Liver (tissue), 9 donors: ENCODE results near the gene AP4E1. TPM values are rescaled to one million over a fixed set of nuclear protein-coding genes. Genes with fewer than 3 reads are reported as not detected.

Experiments used
- DNase-seq: peaks from one replicate; pipeline ENCODE4 v3.0.0-alpha.2; 2017; ENCODE audit warnings: low spot score
- H3K27ac ChIP-seq, 2 donors: one replicate each; pipeline ENCODE4 v1.7.0; 2013; ENCODE audit warnings: inconsistent platforms in 2 of 2, low read length in 2 of 2, control low read depth in 1 of 2, low read depth in 1 of 2, mild to moderate bottlenecking in 1 of 2
- H3K27me3 ChIP-seq, 4 donors: one replicate each; pipeline versions ENCODE4 v1.6.1 to v1.7.0; 2013; ENCODE audit warnings: low read length in 3 of 4, inconsistent platforms in 1 of 4, mild to moderate bottlenecking in 1 of 4, moderate library complexity in 1 of 4; ENCODE audit not compliant: control insufficient read depth in 4 of 4, insufficient read depth in 4 of 4
- H3K36me3 ChIP-seq, 4 donors: one replicate each; pipeline versions ENCODE4 v1.6.1 to v1.7.0; 2013; ENCODE audit warnings: low read length in 3 of 4, mild to moderate bottlenecking in 3 of 4, low read depth in 1 of 4, moderate library complexity in 1 of 4; ENCODE audit not compliant: control insufficient read depth in 4 of 4, insufficient read depth in 3 of 4
- H3K4me1 ChIP-seq, 4 donors: one replicate each; pipeline versions ENCODE4 v1.6.1 to v1.7.0; 2013; ENCODE audit warnings: low read length in 3 of 4, mild to moderate bottlenecking in 3 of 4, moderate library complexity in 1 of 4; ENCODE audit not compliant: control insufficient read depth in 4 of 4, insufficient read depth in 4 of 4
- H3K4me3 ChIP-seq, 3 donors: one replicate each; pipeline versions ENCODE4 v1.6.1 to v1.7.0; 2013; ENCODE audit warnings: low read length in 3 of 3, control low read depth in 1 of 3, low read depth in 1 of 3, mild to moderate bottlenecking in 1 of 3
- H3K9ac ChIP-seq, 2 donors: one replicate each; pipeline ENCODE4 v1.7.0; 2013; ENCODE audit warnings: low read length in 2 of 2, mild to moderate bottlenecking in 2 of 2, moderate library complexity in 2 of 2, control low read depth in 1 of 2, low read depth in 1 of 2
- H3K9me3 ChIP-seq, 4 donors: one replicate each; pipeline versions ENCODE4 v1.6.1 to v1.7.0; 2013; ENCODE audit warnings: low read length in 3 of 4; ENCODE audit not compliant: control insufficient read depth in 4 of 4
- ATF3 ChIP-seq: IDR thresholded peaks from 2 replicates; pipeline ENCODE4 v1.6.1; 2016; ENCODE audit warnings: antibody characterized with exemption
- CTCF ChIP-seq: fragments of 150-350 bp; IDR thresholded peaks from 2 replicates; pipeline ENCODE4 v1.5.1; 2017; ENCODE audit warnings: improper control_type of control experiment, low read depth, low read length; ENCODE audit not compliant: missing input control
- FOXA1 ChIP-seq: IDR thresholded peaks from 2 replicates; pipeline ENCODE4 v1.6.1; 2016; ENCODE audit warnings: antibody characterized with exemption
- GABPA ChIP-seq, 2 donors: IDR thresholded peaks in 1 of 2; conservative IDR thresholded peaks in 1 of 2; 2 replicates each; pipeline ENCODE4 v1.6.1; 2016; ENCODE audit warnings: antibody characterized with exemption in 2 of 2, mild to moderate bottlenecking in 1 of 2, moderate library complexity in 1 of 2
- HNF4A ChIP-seq, 2 donors: conservative IDR thresholded peaks; 2 replicates each; pipeline ENCODE4 v1.6.1; 2016; ENCODE audit warnings: antibody characterized with exemption in 2 of 2, mild to moderate bottlenecking in 2 of 2
- JUND ChIP-seq, 2 donors: IDR thresholded peaks; 2 replicates each; pipeline ENCODE4 v1.6.1; 2016; ENCODE audit warnings: antibody characterized with exemption in 2 of 2
- MAX ChIP-seq: IDR thresholded peaks from 2 replicates; pipeline ENCODE4 v1.6.1; 2016; ENCODE audit warnings: antibody characterized with exemption
- NR2F2 ChIP-seq: IDR thresholded peaks from 2 replicates; pipeline ENCODE4 v1.6.1; 2016; ENCODE audit warnings: antibody characterized with exemption
- RAD21 ChIP-seq, 2 donors: IDR thresholded peaks; 2 replicates each; pipeline ENCODE4 v1.6.1; 2016; ENCODE audit warnings: antibody characterized with exemption in 2 of 2, mild to moderate bottlenecking in 2 of 2
- REST ChIP-seq: IDR thresholded peaks from 2 replicates; pipeline ENCODE4 v1.6.1; 2016; ENCODE audit warnings: antibody characterized with exemption, mild to moderate bottlenecking
- SP1 ChIP-seq: IDR thresholded peaks from 2 replicates; pipeline ENCODE4 v1.6.1; 2018; ENCODE audit warnings: antibody characterized with exemption, mild to moderate bottlenecking
- YY1 ChIP-seq: IDR thresholded peaks from 2 replicates; pipeline ENCODE4 v1.6.1; 2016; ENCODE audit warnings: antibody characterized with exemption, mild to moderate bottlenecking
- ZBTB33 ChIP-seq: IDR thresholded peaks from 2 replicates; pipeline ENCODE4 v1.6.1; 2016; ENCODE audit warnings: antibody characterized with exemption
- WGBS: extraction: QIAGEN DNeasy Blood & Tissue Kit; methylation state at CpG from one replicate; pipeline ENCODE4 v1.1.7; 2013; 5-methylcytosine and 5-hydroxymethylcytosine counted together
- polyA plus RNA-seq, 2 donors: library from polyadenylated mRNA; stranded (reverse) in 1 of 2; unstranded in 1 of 2; fragments of 200-250 nt in 1 of 2; fragments of >200 nt in 1 of 2; fragmentation: Nextera tagmentation in 1 of 2; extraction: Ambion mirVana in 1 of 2; gene quantifications; one replicate each; pipeline versions ENCODE4 v1.2.1 to v1.2.3, GENCODE V29; 2013 to 2015
- total RNA-seq, 2 donors: library from RNA; depleted of rRNA; stranded (reverse); fragments of >200 nt; gene quantifications; one replicate each; pipeline ENCODE4 v1.2.3, GENCODE V29; 2014
- donor health status: healthy.
- donor health status: healthy.
- donor health status: healthy.
- donor health status: healthy.
- donor health status: healthy.

The AP4E1 gene
- total and polyA plus RNA-seq, 4 donors = 1.3 to 10.2 (median 4.6) TPM

- Histone ChIP-seq H3K4me1 (peaks cover 0 to 14% (median 6%) of the 10 kb centered on the region in 4 donors), H3K9ac (no peak overlapping the region), H3K36me3 (no peaks in the 10 kb centered on the region), H3K27me3 (no peaks in the 10 kb centered on the region), H3K4me3 (no peak overlapping the region), H3K9me3 (no peaks in the 10 kb centered on the region), H3K27ac (no peak overlapping the region)
- TF ChIP-seq YY1 = no peak
- no peak for TF ChIP-seq NR2F2
- TF ChIP-seq HNF4A (conservative IDR thresholded peaks at IDR 0.05) = no peak
- no peak for TF ChIP-seq MAX
- TF ChIP-seq CTCF = no peak
- TF ChIP-seq FOXA1 = no peak
- no peak for TF ChIP-seq SP1
- no peak for TF ChIP-seq REST
- no peak for TF ChIP-seq GABPA (IDR thresholded peaks at IDR 0.05 in 1 of 2, conservative IDR thresholded peaks at IDR 0.05 in 1 of 2)
- TF ChIP-seq ATF3 = no peak
- TF ChIP-seq ZBTB33 = no peak
- DNase-seq = no peak
Measured at GRCh38 chr15:50904211-50904610, 4.3 kb upstream of the AP4E1 start.

- Histone ChIP-seq H3K9ac (no peak overlapping the region), H3K27me3 (no peaks in the 10 kb centered on the region), H3K4me3 (no peak overlapping the region), H3K4me1 (peaks cover 4 to 20% (median 9%) of the 10 kb centered on the region in 4 donors), H3K9me3 (no peaks in the 10 kb centered on the region), H3K27ac (no peak overlapping the region), H3K36me3 (no peaks in the 10 kb centered on the region)
- 98% methylated on average over 4 of the region's 4 CpGs for WGBS
- DNase-seq = no peak
- TF ChIP-seq RAD21 (IDR thresholded peaks at IDR 0.05) (no peak), ZBTB33 (no peak), JUND (IDR thresholded peaks at IDR 0.05) (no peak)
Measured at GRCh38 chr15:50905055-50905454, 3.4 kb upstream of the AP4E1 start.
